ENCODE results near the gene GPS1.
A peak's percentile ranks its signal among the peaks of the same experiment; 100 is the strongest.

The GPS1 gene

GRCh38 chr17:82021900-82022309 is 29.8 kb upstream of the GPS1 start:
- WGBS (ENCODE audit: extremely low coverage, insufficient coverage, insufficient read length): no CpG with 5 or more reads among the region's 10 CpGs
- peaks cover 14 to 18% of the 10 kb centered on the region in 2 experiments for H3K36me3 ChIP-seq (ENCODE audit: control insufficient read depth in 1 of 2, insufficient read depth in 2 of 2, low read length in 2 of 2)
- H2BK12ac ChIP-seq (ENCODE audit: low read length): no peak overlapping the region

GRCh38 chr17:82022310-82022980 is 29.3 kb upstream of the GPS1 start, which contains the start of gene CENPX:
CENPX (minus strand) TSS chr17:82022878; CDS start chr17:82022861, 17 bp downstream.
- Histone ChIP-seq H3K4me2 (ENCODE audit: low read length) (peak within 1 kb of the TSS; percentile 95), H2AFZ (ENCODE audit: insufficient read depth, low read length, poor library complexity) (peak within 1 kb of the TSS; percentile 81), H3K9ac (ENCODE audit: low read length) (peak within 1 kb of the TSS; percentile 75), H3K27ac (ENCODE audit: low read depth, low read length) (peak within 1 kb of the TSS; percentile 1), H3K79me1 (ENCODE audit: low read length) (peaks cover 6% of the 10 kb centered on the region), H2BK5ac (ENCODE audit: low read depth, low read length, poor library complexity) (peak within 1 kb of the TSS; percentile 0), H4K12ac (ENCODE audit: low read depth, low read length) (peak within 1 kb of the TSS; percentile 43), H4K8ac (ENCODE audit: low read depth, low read length) (peak within 1 kb of the TSS; percentile 80), H3K4ac (ENCODE audit: low read depth, low read length) (peak within 1 kb of the TSS; percentile 66), H3K4me1 (ENCODE audit: control insufficient read depth in 1 of 2, insufficient read depth in 2 of 2, low read length in 2 of 2) (peaks cover 18 to 19% of the 10 kb centered on the region in 2 experiments), H3K23ac (ENCODE audit: low read length) (no peak within 1 kb of the TSS), H2BK12ac (ENCODE audit: low read length) (no peak within 1 kb of the TSS), H3K4me3 (ENCODE audit: low read depth, low read length) (peak within 1 kb of the TSS; percentile 89), H3K27me3 (ENCODE audit: insufficient read depth, low read length) (no peaks in the 10 kb centered on the region), H3K18ac (ENCODE audit: low read length) (peak within 1 kb of the TSS; percentile 79), H2BK120ac (ENCODE audit: insufficient read depth, low read length, poor library complexity) (peak within 1 kb of the TSS; percentile 77), H3K9me3 (ENCODE audit: insufficient read depth, low read depth, low read length) (peaks cover 5% of the 10 kb centered on the region), H3K36me3 (ENCODE audit: control insufficient read depth in 1 of 2, insufficient read depth in 2 of 2, low read length in 2 of 2) (peaks cover 14 to 18% of the 10 kb centered on the region in 2 experiments), H4K91ac (ENCODE audit: low read depth, low read length) (peak within 1 kb of the TSS; percentile 36), H3K79me2 (ENCODE audit: control insufficient read depth, insufficient read depth, low read length, poor library complexity) (peaks cover 8% of the 10 kb centered on the region), H3K14ac (ENCODE audit: low read length) (peak within 1 kb of the TSS; percentile 76), H2AK5ac (ENCODE audit: low read length) (peak within 1 kb of the TSS; percentile 6)
- peak in 1 of 2 donors; percentile 99 for DNase-seq
- WGBS (ENCODE audit: extremely low coverage, insufficient coverage, insufficient read length): no CpG with 5 or more reads among the region's 64 CpGs

More at GRCh38 chr17:82021900-82022309, 29.8 kb upstream of the GPS1 start:
- H3K18ac ChIP-seq (ENCODE audit: low read length): peak overlapping the region; percentile 79
- no peaks in the 10 kb centered on the region for H3K27me3 ChIP-seq (ENCODE audit: insufficient read depth, low read length)
- peak overlapping the region; percentile 76 for H3K14ac ChIP-seq (ENCODE audit: low read length)
- no peak overlapping the region for H2BK120ac ChIP-seq (ENCODE audit: insufficient read depth, low read length, poor library complexity)
- peak overlapping the region; percentile 80 for H4K8ac ChIP-seq (ENCODE audit: low read depth, low read length)
- H3K27ac ChIP-seq (ENCODE audit: low read depth, low read length): no peak overlapping the region
- peak overlapping the region; percentile 30 for H4K91ac ChIP-seq (ENCODE audit: low read depth, low read length)
- peak overlapping the region; percentile 26 for H4K12ac ChIP-seq (ENCODE audit: low read depth, low read length)
- H3K4me3 ChIP-seq (ENCODE audit: low read depth, low read length): peak overlapping the region; percentile 89
- peaks cover 4% of the 10 kb centered on the region for H3K9me3 ChIP-seq (ENCODE audit: insufficient read depth, low read depth, low read length)
- H3K4ac ChIP-seq (ENCODE audit: low read depth, low read length): peak overlapping the region; percentile 66
- peak overlapping the region; percentile 75 for H3K9ac ChIP-seq (ENCODE audit: low read length)
- peaks cover 8% of the 10 kb centered on the region for H3K79me2 ChIP-seq (ENCODE audit: control insufficient read depth, insufficient read depth, low read length, poor library complexity)
- H3K4me2 ChIP-seq (ENCODE audit: low read length): peak overlapping the region; percentile 89
- H2AK5ac ChIP-seq (ENCODE audit: low read length): peak overlapping the region; percentile 6
- H3K23ac ChIP-seq (ENCODE audit: low read length): no peak overlapping the region
- peaks cover 6% of the 10 kb centered on the region for H3K79me1 ChIP-seq (ENCODE audit: low read length)
- H3K4me1 ChIP-seq (ENCODE audit: control insufficient read depth in 1 of 2, insufficient read depth in 2 of 2, low read length in 2 of 2): peaks cover 18 to 19% of the 10 kb centered on the region in 2 experiments
- peak overlapping the region; percentile 57 for H2AFZ ChIP-seq (ENCODE audit: insufficient read depth, low read length, poor library complexity)
- no peak overlapping the region for H2BK5ac ChIP-seq (ENCODE audit: low read depth, low read length, poor library complexity)
- no peak for DNase-seq

GRCh38 chr17:82022981-82023446 is 28.7 kb upstream of the GPS1 start, which contains the start of gene LRRC45:
LRRC45 (plus strand) TSS chr17:82023305; CDS start chr17:82023644, 339 bp downstream.
- no peak within 1 kb of the TSS for H2BK12ac ChIP-seq (ENCODE audit: low read length)
- H3K14ac ChIP-seq (ENCODE audit: low read length): peak within 1 kb of the TSS; percentile 76
- peak within 1 kb of the TSS; percentile 36 for H4K91ac ChIP-seq (ENCODE audit: low read depth, low read length)
- peak within 1 kb of the TSS; percentile 89 for H3K4me3 ChIP-seq (ENCODE audit: low read depth, low read length)
- H3K4me1 ChIP-seq (ENCODE audit: control insufficient read depth in 1 of 2, insufficient read depth in 2 of 2, low read length in 2 of 2): peaks cover 18 to 19% of the 10 kb centered on the region in 2 experiments
- WGBS (ENCODE audit: extremely low coverage, insufficient coverage, insufficient read length): no CpG with 5 or more reads among the region's 42 CpGs
- H4K12ac ChIP-seq (ENCODE audit: low read depth, low read length): peak within 1 kb of the TSS; percentile 43
- H3K9ac ChIP-seq (ENCODE audit: low read length): peak within 1 kb of the TSS; percentile 75
- peaks cover 8% of the 10 kb centered on the region for H3K79me2 ChIP-seq (ENCODE audit: control insufficient read depth, insufficient read depth, low read length, poor library complexity)
- DNase-seq: peak in 1 of 2 donors; percentile 99
- H2BK5ac ChIP-seq (ENCODE audit: low read depth, low read length, poor library complexity): peak within 1 kb of the TSS; percentile 0
- H2AK5ac ChIP-seq (ENCODE audit: low read length): peak within 1 kb of the TSS; percentile 11
- H3K4ac ChIP-seq (ENCODE audit: low read depth, low read length): peak within 1 kb of the TSS; percentile 66
- H3K23ac ChIP-seq (ENCODE audit: low read length): no peak within 1 kb of the TSS
- H2BK120ac ChIP-seq (ENCODE audit: insufficient read depth, low read length, poor library complexity): peak within 1 kb of the TSS; percentile 77
- H3K36me3 ChIP-seq (ENCODE audit: control insufficient read depth in 1 of 2, insufficient read depth in 2 of 2, low read length in 2 of 2): peaks cover 10 to 17% of the 10 kb centered on the region in 2 experiments
- H3K27me3 ChIP-seq (ENCODE audit: insufficient read depth, low read length): no peaks in the 10 kb centered on the region
- H3K27ac ChIP-seq (ENCODE audit: low read depth, low read length): peak within 1 kb of the TSS; percentile 1
- H3K9me3 ChIP-seq (ENCODE audit: insufficient read depth, low read depth, low read length): peaks cover 5% of the 10 kb centered on the region
- peak within 1 kb of the TSS; percentile 79 for H3K18ac ChIP-seq (ENCODE audit: low read length)
- H4K8ac ChIP-seq (ENCODE audit: low read depth, low read length): peak within 1 kb of the TSS; percentile 80
- H3K4me2 ChIP-seq (ENCODE audit: low read length): peak within 1 kb of the TSS; percentile 95
- peak within 1 kb of the TSS; percentile 81 for H2AFZ ChIP-seq (ENCODE audit: insufficient read depth, low read length, poor library complexity)
- peaks cover 6% of the 10 kb centered on the region for H3K79me1 ChIP-seq (ENCODE audit: low read length)

DNA sequence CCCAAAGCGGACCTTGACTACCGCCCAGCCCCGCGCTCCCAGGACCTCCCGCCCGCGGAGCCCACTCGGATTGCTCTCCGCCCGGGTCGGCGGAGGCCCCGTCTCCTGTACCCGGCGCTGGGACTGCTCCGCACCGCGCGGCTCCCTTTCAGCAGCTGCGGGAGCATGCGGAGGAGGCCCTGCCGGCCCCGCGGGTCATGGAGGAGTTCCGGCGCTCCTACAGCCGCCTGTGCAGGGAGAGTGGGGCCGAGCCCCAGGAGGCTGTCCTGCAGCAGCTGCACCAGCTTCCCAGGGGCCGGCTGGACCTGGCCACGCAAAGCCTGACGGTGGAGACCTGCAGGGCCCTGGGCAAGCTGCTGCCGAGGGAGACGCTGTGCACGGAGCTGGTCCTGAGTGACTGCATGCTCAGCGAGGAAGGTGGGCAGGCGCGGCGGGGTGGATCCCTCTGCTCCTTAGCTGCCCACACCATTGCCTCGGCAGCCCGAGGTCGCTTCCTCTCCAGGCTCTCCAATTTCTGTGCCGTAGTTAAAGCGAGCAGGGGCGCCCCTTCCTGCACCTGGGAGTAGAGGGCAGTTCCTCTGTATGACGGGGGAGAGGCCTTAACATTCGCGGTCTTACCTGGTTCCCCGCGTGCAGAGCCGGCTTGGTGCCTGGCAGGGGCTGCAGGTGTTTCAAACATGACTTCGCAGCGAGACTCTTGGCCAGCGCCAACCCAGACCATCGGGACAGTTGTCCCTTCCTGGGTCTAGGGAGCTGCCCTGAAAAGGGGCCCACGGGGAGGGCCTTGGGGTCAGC is 28.1 kb upstream of the GPS1 start:
- Histone ChIP-seq H2AFZ (ENCODE audit: insufficient read depth, low read length, poor library complexity) (peak overlapping the region; percentile 81), H3K4me2 (ENCODE audit: low read length) (peak overlapping the region; percentile 95), H3K79me1 (ENCODE audit: low read length) (peaks cover 6% of the 10 kb centered on the region), H4K12ac (ENCODE audit: low read depth, low read length) (no peak overlapping the region), H3K79me2 (ENCODE audit: control insufficient read depth, insufficient read depth, low read length, poor library complexity) (peaks cover 8% of the 10 kb centered on the region), H3K4ac (ENCODE audit: low read depth, low read length) (no peak overlapping the region), H3K4me1 (ENCODE audit: control insufficient read depth in 1 of 2, insufficient read depth in 2 of 2, low read length in 2 of 2) (peaks cover 18 to 19% of the 10 kb centered on the region in 2 experiments), H3K9me3 (ENCODE audit: insufficient read depth, low read depth, low read length) (peaks cover 5% of the 10 kb centered on the region), H4K91ac (ENCODE audit: low read depth, low read length) (peak overlapping the region; percentile 36), H2BK120ac (ENCODE audit: insufficient read depth, low read length, poor library complexity) (no peak overlapping the region), H3K9ac (ENCODE audit: low read length) (peak overlapping the region; percentile 42), H2AK5ac (ENCODE audit: low read length) (no peak overlapping the region), H3K27me3 (ENCODE audit: insufficient read depth, low read length) (no peaks in the 10 kb centered on the region), H2BK12ac (ENCODE audit: low read length) (no peak overlapping the region), H3K23ac (ENCODE audit: low read length) (no peak overlapping the region), H3K4me3 (ENCODE audit: low read depth, low read length) (peak overlapping the region; percentile 79), H3K36me3 (ENCODE audit: control insufficient read depth in 1 of 2, insufficient read depth in 2 of 2, low read length in 2 of 2) (peaks cover 4 to 14% of the 10 kb centered on the region in 2 experiments), H3K14ac (ENCODE audit: low read length) (peak overlapping the region; percentile 43), H3K18ac (ENCODE audit: low read length) (peak overlapping the region; percentile 23), H4K8ac (ENCODE audit: low read depth, low read length) (peak overlapping the region; percentile 73), H2BK5ac (ENCODE audit: low read depth, low read length, poor library complexity) (no peak overlapping the region), H3K27ac (ENCODE audit: low read depth, low read length) (no peak overlapping the region)
- no CpG with 5 or more reads among the region's 55 CpGs for WGBS (ENCODE audit: extremely low coverage, insufficient coverage, insufficient read length)
- DNase-seq: peak in 1 of 2 donors; percentile 46
